HUES48 (cell line): ENCODE measurements around the gene MACROD2.

ENCODE experiments used
- H3K27ac ChIP-seq: one replicate; pipeline ENCODE4 v1.7.0; 2013; ENCODE audit warnings: low read depth, low read length, inconsistent platforms
- H3K27me3 ChIP-seq: 2 replicates; pipeline ENCODE4 v1.6.1; 2013; ENCODE audit warnings: mild to moderate bottlenecking, low read length; ENCODE audit not compliant: control insufficient read depth, insufficient read depth
- H3K36me3 ChIP-seq: 2 replicates; pipeline ENCODE4 v1.6.1; 2013; ENCODE audit warnings: low read length; ENCODE audit not compliant: control insufficient read depth, insufficient read depth
- H3K4me1 ChIP-seq: 2 replicates; pipeline ENCODE4 v1.6.1; 2013; ENCODE audit warnings: mild to moderate bottlenecking, low read length; ENCODE audit not compliant: control insufficient read depth, insufficient read depth
- H3K4me3 ChIP-seq: 2 replicates; pipeline ENCODE4 v1.5.1; 2013; ENCODE audit warnings: mild to moderate bottlenecking, low read depth, low read length
- H3K9ac ChIP-seq: 2 replicates; pipeline ENCODE4 v1.6.1; 2013; ENCODE audit warnings: mild to moderate bottlenecking, low read depth, low read length, moderate library complexity
- H3K9me3 ChIP-seq: 2 replicates; pipeline ENCODE4 v1.6.1; 2013; ENCODE audit warnings: low read length; ENCODE audit not compliant: control insufficient read depth, insufficient read depth

The MACROD2 gene

DNA sequence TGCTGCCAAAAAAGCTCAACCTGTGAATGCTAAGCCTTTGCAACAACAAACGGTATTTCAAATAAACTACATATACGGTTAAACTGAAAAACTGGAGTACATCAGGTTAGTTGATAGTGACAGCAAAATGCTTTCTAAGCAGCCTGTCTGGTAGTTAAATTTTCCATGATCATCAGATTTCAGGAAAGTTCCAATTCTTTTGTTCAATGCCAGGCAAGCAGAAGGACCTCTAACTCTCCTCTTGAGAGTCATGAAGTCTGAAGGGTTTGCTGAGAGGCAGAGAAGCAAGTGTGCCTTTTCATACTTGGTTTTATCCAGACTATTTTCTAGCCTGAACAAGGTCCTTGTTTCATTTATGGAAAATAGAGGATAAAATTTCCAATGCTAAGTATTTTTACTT, 337.6 kb downstream of the MACROD2 start:
- H3K9me3 ChIP-seq, result no peaks in the 10 kb centered on the region
- no peaks in the 10 kb centered on the region for H3K36me3 ChIP-seq

DNA sequence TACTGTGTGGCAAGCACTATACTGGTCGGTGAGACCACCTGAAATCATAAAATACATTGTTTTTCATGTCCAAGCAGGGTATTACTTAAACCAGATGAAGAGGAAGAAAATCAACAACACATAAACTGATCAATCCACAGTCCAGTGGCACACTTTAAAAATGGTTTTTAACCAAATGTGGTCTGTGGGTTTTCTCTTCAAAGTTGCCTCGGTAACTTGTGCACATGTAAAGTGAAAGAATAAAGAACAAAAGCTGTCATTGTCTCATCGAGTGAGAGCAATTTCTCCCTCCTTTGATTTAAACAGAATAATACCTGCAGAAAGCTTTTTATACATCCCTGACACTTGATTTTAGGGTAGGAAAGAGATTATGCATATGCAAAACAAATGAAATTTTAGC, 338.4 kb downstream of the MACROD2 start:
- Histone ChIP-seq H3K4me3 (peak overlapping the region; percentile 18; the same call in 1 of the 2 replicates), H3K27ac (peak overlapping the region; percentile 18), H3K9ac (no peak overlapping the region), H3K36me3 (no peaks in the 10 kb centered on the region), H3K9me3 (no peaks in the 10 kb centered on the region), H3K4me1 (peaks cover 39% of the 10 kb centered on the region), H3K27me3 (peaks cover 6% of the 10 kb centered on the region; the same call in 1 of the 2 replicates)

More for the DNA sequence above, 337.6 kb downstream of the MACROD2 start:
- Histone ChIP-seq H3K4me3 (no peak overlapping the region), H3K9ac (no peak overlapping the region), H3K27me3 (peaks cover 6% of the 10 kb centered on the region; the same call in 1 of the 2 replicates), H3K27ac (no peak overlapping the region), H3K4me1 (peaks cover 39% of the 10 kb centered on the region)

DNA sequence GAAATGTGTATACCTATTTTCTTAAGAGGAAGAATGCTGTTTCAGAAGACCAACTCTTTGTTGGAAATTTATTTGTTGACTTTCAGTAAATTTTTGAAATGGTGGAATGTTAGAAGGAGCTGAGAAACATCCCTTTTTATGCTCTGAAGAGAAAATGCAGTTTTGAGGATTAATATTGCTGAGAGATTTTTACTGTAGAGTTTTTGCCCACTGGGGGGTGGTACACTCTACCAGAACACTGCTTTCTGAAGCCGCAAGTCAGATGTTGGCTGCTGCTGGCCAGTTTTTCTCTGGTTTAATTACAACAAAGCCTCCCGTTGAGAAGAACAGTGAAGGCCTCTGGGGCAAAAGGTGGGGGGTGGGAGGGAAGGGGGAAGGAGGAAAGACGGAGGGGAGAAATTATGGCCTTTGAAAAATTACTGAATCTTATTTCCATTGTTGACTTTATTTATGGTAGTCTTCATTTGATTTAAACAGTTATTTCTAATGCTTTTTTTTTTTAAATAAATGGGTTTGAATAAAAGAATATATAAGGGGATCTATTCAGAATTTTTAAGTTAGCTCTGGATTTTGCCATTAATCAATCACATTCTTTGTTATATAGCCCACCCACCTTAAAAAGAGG, 339.1 kb downstream of the MACROD2 start:
- no peaks in the 10 kb centered on the region for H3K36me3 ChIP-seq
- no peak overlapping the region for H3K9ac ChIP-seq
- H3K27ac ChIP-seq, result peak overlapping the region; percentile 14
- H3K4me3 ChIP-seq, result peak overlapping the region; percentile 20
- no peaks in the 10 kb centered on the region for H3K9me3 ChIP-seq
- peaks cover 6% of the 10 kb centered on the region; the same call in 1 of the 2 replicates for H3K27me3 ChIP-seq
- peaks cover 39% of the 10 kb centered on the region for H3K4me1 ChIP-seq

- Histone ChIP-seq H3K36me3 (no peaks in the 10 kb centered on the region), H3K9ac (no peak overlapping the region), H3K4me3 (peak overlapping the region; percentile 20), H3K27me3 (peaks cover 6% of the 10 kb centered on the region; the same call in 1 of the 2 replicates), H3K9me3 (no peaks in the 10 kb centered on the region), H3K27ac (peak overlapping the region; percentile 36), H3K4me1 (peaks cover 37% of the 10 kb centered on the region)
Measured at GRCh38 chr20:14335052-14335451, 339.7 kb downstream of the MACROD2 start.

- peak overlapping the region; percentile 63 for H3K4me3 ChIP-seq
- peak overlapping the region; percentile 54 for H3K27ac ChIP-seq
- H3K9ac ChIP-seq, result no peak overlapping the region; the same call in none of the 2 replicates
- H3K36me3 ChIP-seq, result no peaks in the 10 kb centered on the region
- peaks cover under 1% of the 10 kb centered on the region; the same call in 1 of the 2 replicates for H3K27me3 ChIP-seq
- H3K4me1 ChIP-seq, result peaks cover 24% of the 10 kb centered on the region
- H3K9me3 ChIP-seq, result no peaks in the 10 kb centered on the region
Measured at GRCh38 chr20:14336686-14337085, 341.4 kb downstream of the MACROD2 start.

GRCh38 chr20:14337400-14338171, 342.3 kb downstream of the MACROD2 start, which contains the start of gene FLRT3:
TSS of gene FLRT3 (minus strand) at chr20:14337612. CDS start at chr20:14327506, 10,106 bp downstream.
- H3K4me3 ChIP-seq, result peak within 1 kb of the TSS; percentile 63

DNA sequence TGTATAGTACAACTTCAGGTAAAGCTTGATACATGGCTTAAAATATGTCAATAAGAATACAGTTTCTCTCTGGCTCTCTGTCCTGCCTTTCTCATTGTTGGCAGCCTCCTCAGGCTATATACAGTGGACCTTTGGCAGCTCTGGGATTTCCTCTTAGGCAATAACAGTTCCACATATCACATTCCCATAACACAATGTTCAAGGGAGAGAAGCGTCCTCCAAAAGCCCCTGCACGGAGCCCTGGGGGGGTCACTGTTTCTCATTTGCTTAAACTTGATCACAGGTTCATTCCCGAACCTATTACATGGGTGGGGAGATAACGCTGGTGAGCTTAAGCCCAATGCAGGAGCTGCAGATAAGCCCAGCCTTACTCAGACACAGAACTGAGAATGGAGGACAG, 346.5 kb downstream of the MACROD2 start:
- H3K36me3 ChIP-seq, result no peaks in the 10 kb centered on the region

More at GRCh38 chr20:14337400-14338171, 342.3 kb downstream of the MACROD2 start, which contains the start of gene FLRT3:
- no peaks in the 10 kb centered on the region for H3K27me3 ChIP-seq
- H3K4me1 ChIP-seq, result peaks cover 22% of the 10 kb centered on the region
- H3K36me3 ChIP-seq, result no peaks in the 10 kb centered on the region
- peak within 1 kb of the TSS; percentile 54 for H3K27ac ChIP-seq
- peak within 1 kb of the TSS; percentile 42 for H3K9ac ChIP-seq
- no peaks in the 10 kb centered on the region for H3K9me3 ChIP-seq

GRCh38 chr20:14342918-14343317, 347.6 kb downstream of the MACROD2 start:
- no peak overlapping the region for H3K4me3 ChIP-seq
- H3K4me1 ChIP-seq, result 0 out of 2 replicates have a peak, but pooled peaks cover 3% of the 10 kb centered on the region
- H3K9ac ChIP-seq, result no peak overlapping the region
- H3K27ac ChIP-seq, result no peak overlapping the region
- H3K9me3 ChIP-seq, result no peaks in the 10 kb centered on the region
- no peaks in the 10 kb centered on the region for H3K36me3 ChIP-seq
- H3K27me3 ChIP-seq, result no peaks in the 10 kb centered on the region

More for the DNA sequence above, 346.5 kb downstream of the MACROD2 start:
- Histone ChIP-seq H3K27me3 (no peaks in the 10 kb centered on the region), H3K4me3 (no peak overlapping the region), H3K27ac (no peak overlapping the region), H3K4me1 (0 out of 2 replicates have a peak, but pooled peaks cover 3% of the 10 kb centered on the region), H3K9ac (no peak overlapping the region), H3K9me3 (no peaks in the 10 kb centered on the region)

DNA sequence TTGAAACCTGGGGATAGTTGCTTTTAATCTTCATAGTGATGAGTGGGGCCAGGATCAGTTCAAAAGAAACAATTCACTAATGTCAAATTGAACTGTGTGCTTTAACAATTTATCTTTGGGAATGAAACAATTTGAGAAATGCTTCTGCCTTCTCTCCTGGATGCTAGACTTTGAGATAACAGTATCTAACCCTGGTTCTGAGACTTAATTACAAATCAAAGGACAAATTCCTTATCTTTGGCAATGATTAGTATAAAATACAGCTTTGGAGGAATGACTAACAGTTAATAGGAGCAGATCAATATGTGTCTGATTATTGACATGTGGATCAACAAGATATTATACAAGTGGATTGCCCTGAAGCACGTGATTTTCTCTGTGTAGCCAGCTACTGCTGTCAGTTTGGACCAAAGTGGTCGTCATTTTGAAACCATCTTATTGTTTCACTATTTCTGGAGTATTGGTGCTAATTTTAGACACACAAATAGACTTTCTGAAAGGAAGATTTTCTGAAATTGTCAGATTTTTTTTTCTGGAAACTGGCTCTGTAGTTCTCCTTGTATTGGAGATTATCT, 348.3 kb downstream of the MACROD2 start:
- Histone ChIP-seq H3K4me1 (0 out of 2 replicates have a peak, but pooled peaks cover 3% of the 10 kb centered on the region), H3K27me3 (no peaks in the 10 kb centered on the region), H3K9me3 (no peaks in the 10 kb centered on the region), H3K4me3 (no peak overlapping the region), H3K27ac (no peak overlapping the region), H3K9ac (no peak overlapping the region), H3K36me3 (no peaks in the 10 kb centered on the region)

DNA sequence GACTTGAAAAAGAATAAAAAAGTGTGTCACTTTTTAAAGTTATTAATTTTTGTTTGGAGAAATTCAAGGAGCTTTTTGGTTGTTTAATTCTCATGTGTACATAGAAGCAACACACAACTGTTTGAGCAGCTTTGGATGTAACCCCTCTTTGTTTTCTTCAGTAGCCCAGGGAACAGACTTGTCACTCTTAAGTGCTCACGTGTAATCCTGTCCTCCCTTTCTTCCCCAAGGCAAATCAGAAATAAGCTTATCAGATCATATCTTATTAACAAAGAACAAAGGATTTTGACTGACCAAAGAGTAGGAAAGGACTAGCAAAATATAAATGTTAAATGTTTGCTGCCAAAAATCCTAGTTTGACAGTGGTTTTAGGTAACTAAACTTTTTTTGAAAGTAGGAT, 349.4 kb downstream of the MACROD2 start:
- Histone ChIP-seq H3K9ac (no peak overlapping the region), H3K36me3 (no peaks in the 10 kb centered on the region), H3K27ac (peak overlapping the region; percentile 27), H3K4me3 (no peak overlapping the region), H3K4me1 (0 out of 2 replicates have a peak, but pooled peaks cover 3% of the 10 kb centered on the region), H3K27me3 (no peaks in the 10 kb centered on the region), H3K9me3 (no peaks in the 10 kb centered on the region)
